Measurements from ENCODE around the gene CLDN2.

CLDN2 gene

GRCh38 chrX:106901781-106902219 lies 18.4 kb upstream of the CLDN2 start:
- no peaks in the 10 kb centered on the region for H3K27me3 ChIP-seq (ENCODE audit: insufficient read depth, low read depth)
- no peaks in the 10 kb centered on the region for H3K4me1 ChIP-seq (ENCODE audit: low read depth, poor library complexity, severe bottlenecking)
- no peak for TF ChIP-seq CTCF (conservative IDR thresholded peaks at IDR 0.05; ENCODE audit: low read depth, low read length)
- H3K4me3 ChIP-seq (IDR thresholded peaks at IDR 0.05; ENCODE audit: insufficient read depth, low read depth, low read length), result no peak overlapping the region
- H3K36me3 ChIP-seq (ENCODE audit: insufficient read depth), result no peaks in the 10 kb centered on the region
- H3K27ac ChIP-seq, result no peak overlapping the region
- no peaks in the 10 kb centered on the region for H4K20me1 ChIP-seq (ENCODE audit: insufficient read depth)
- H3K79me2 ChIP-seq (ENCODE audit: insufficient read depth, low read depth), result no peaks in the 10 kb centered on the region
- H3K9ac ChIP-seq, result no peak overlapping the region
- H3K4me2 ChIP-seq, result no peak overlapping the region
- H2AFZ ChIP-seq (ENCODE audit: low read depth), result no peak overlapping the region

- Histone ChIP-seq H3K36me3 (ENCODE audit: insufficient read depth) (no peaks in the 10 kb centered on the region), H3K27me3 (ENCODE audit: insufficient read depth, low read depth) (no peaks in the 10 kb centered on the region), H4K20me1 (ENCODE audit: insufficient read depth) (no peaks in the 10 kb centered on the region), H3K4me2 (no peak overlapping the region), H3K4me1 (ENCODE audit: low read depth, poor library complexity, severe bottlenecking) (no peaks in the 10 kb centered on the region), H3K79me2 (ENCODE audit: insufficient read depth, low read depth) (no peaks in the 10 kb centered on the region), H3K9ac (no peak overlapping the region), H3K4me3 (IDR thresholded peaks at IDR 0.05; ENCODE audit: insufficient read depth, low read depth, low read length) (no peak overlapping the region), H2AFZ (ENCODE audit: low read depth) (no peak overlapping the region), H3K27ac (no peak overlapping the region)
- no peak for TF ChIP-seq CTCF (conservative IDR thresholded peaks at IDR 0.05; ENCODE audit: low read depth, low read length)
Measured at GRCh38 chrX:106902684-106903083, 17.5 kb upstream of the CLDN2 start.

DNA sequence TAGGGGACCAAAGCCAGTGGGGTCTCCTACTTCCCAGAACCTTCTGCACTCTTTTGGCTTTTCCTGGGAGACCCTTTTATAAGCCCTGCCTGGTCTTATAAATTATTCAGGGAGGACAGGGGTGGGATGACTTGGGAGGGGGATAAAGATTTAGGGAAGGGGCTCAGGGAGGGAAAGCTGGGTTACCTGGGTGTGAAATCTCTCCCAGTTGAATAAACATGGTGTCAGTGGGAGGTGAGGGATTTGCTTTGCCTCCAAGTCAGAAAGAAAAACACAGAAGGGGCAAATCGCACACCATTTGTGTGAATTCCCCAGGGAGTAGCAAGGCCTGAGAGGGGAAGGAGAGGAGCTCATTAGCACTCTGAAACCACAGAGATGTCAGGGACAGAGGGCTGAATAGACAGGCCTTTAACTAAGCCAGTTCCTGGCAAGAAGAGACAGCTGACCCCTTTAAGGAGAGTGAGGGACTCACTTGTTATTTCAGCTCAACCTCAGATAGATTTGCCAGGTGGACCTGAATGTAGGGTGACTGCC lies 16.8 kb upstream of the CLDN2 start, which contains the start of gene RIPPLY1:
TSS of gene RIPPLY1 (minus strand) at position 51 of the 534 bp plus-strand sequence. CDS start 54 bp downstream, outside the sequence.
- no peak for TF ChIP-seq CTCF (conservative IDR thresholded peaks at IDR 0.05; ENCODE audit: low read depth, low read length)
- Histone ChIP-seq H3K27ac (no peak within 1 kb of the TSS), H3K9ac (no peak within 1 kb of the TSS), H3K79me2 (ENCODE audit: insufficient read depth, low read depth) (no peaks in the 10 kb centered on the region), H3K4me1 (ENCODE audit: low read depth, poor library complexity, severe bottlenecking) (no peaks in the 10 kb centered on the region), H3K4me2 (no peak within 1 kb of the TSS), H3K4me3 (IDR thresholded peaks at IDR 0.05; ENCODE audit: insufficient read depth, low read depth, low read length) (no peak within 1 kb of the TSS), H2AFZ (ENCODE audit: low read depth) (no peak within 1 kb of the TSS), H4K20me1 (ENCODE audit: insufficient read depth) (no peaks in the 10 kb centered on the region), H3K27me3 (ENCODE audit: insufficient read depth, low read depth) (no peaks in the 10 kb centered on the region), H3K36me3 (ENCODE audit: insufficient read depth) (no peaks in the 10 kb centered on the region)

DNA sequence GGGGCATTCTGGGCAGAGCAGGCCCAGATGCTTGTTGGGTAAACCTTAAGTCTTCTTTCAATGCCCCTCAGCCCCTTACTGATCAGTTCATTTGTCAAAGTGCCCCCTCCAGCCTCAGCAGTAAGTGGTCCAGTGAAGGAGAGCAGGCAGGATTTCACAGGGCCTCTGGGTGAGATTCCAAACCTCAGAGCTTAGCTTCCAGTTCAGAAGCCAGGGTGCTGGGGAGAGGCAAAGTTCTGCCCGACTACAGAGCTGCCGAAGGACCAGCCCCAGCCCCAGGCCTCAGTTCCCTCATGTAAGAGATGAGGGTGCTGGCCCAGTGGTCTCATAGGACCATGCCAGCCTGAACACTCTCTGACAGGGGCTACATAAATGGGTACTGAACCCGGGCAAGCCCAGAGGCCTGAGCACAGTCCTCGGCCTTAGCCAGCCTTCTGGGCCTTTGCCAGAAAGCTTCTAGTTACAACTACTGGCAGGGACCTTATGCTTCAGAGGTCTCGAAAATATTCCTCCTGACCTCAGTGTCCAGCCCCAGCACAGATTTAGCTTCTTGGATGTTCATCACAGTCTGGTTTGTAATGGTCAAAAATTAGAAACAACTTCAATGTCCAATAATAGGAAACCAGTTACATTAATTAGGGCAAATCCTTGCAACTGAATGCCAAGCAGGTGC lies 16.2 kb upstream of the CLDN2 start:
- Histone ChIP-seq H3K36me3 (ENCODE audit: insufficient read depth) (no peaks in the 10 kb centered on the region), H4K20me1 (ENCODE audit: insufficient read depth) (no peaks in the 10 kb centered on the region), H3K79me2 (ENCODE audit: insufficient read depth, low read depth) (no peaks in the 10 kb centered on the region), H3K4me1 (ENCODE audit: low read depth, poor library complexity, severe bottlenecking) (no peaks in the 10 kb centered on the region), H3K9ac (no peak overlapping the region), H3K27ac (no peak overlapping the region), H3K4me2 (no peak overlapping the region), H2AFZ (ENCODE audit: low read depth) (no peak overlapping the region), H3K27me3 (ENCODE audit: insufficient read depth, low read depth) (no peaks in the 10 kb centered on the region), H3K4me3 (IDR thresholded peaks at IDR 0.05; ENCODE audit: insufficient read depth, low read depth, low read length) (no peak overlapping the region)
- no peak for TF ChIP-seq CTCF (conservative IDR thresholded peaks at IDR 0.05; ENCODE audit: low read depth, low read length)

Data from KMS-11 (cell line).